K562 (cell line): ENCODE data around the gene ZNF438. TPM values are rescaled to one million over a fixed set of nuclear protein-coding genes. Genes with fewer than 3 reads are reported as not detected.
"Not testable (repeated sequence)": the region's sequence is repeated elsewhere in the genome, so short reads cannot be mapped to it uniquely, and the experiment has no call there.

ENCODE experiments used
- ATAC-seq: fragments of 200-7000 bp; cut with Tn5 transposase; 3 replicates; pipeline ENCODE4 v1.9.1; 2020; ENCODE audit warnings: moderate library complexity
- BruUV-seq: library from RNA; stranded (reverse); fragments of 400-500 nt; replicated peaks from 2 replicates; lab custom pipeline; 2021; lab: Mats Ljungman, UMichigan
- CTCF ChIA-PET: fragments of 300-600 bp; formaldehyde crosslinking; extraction: SDS; loops from one replicate; lab custom pipeline; 2021; ENCODE audit warnings: low intra/inter-chr PET ratio; lab: Yijun Ruan, JAX
- POLR2A ChIA-PET: fragments of 300-600, 350-650 bp; sonication (Branson Sonifier 250); formaldehyde crosslinking; extraction: SDS; loops from one replicate; lab custom pipeline; 2021; ENCODE audit warnings: antibody characterized with exemption, inconsistent platforms; lab: Yijun Ruan, JAX
- DNase-seq, 4 experiments: peaks; one replicate each; pipeline versions ENCODE4 v3.0.0 to v3.0.0-alpha.2; 2011 to 2018; ENCODE audit warnings: low spot score in 3 of 4, mixed read lengths in 3 of 4; ENCODE audit errors: extremely low read depth in 1 of 4
- FAIRE-seq: peaks from 2 replicates; lab custom pipeline; 2011; peaks lifted over from hg19 to GRCh38; lab: Jason Lieb, UNC
- H2AFZ ChIP-seq: 2 replicates; pipeline ENCODE4 v1.6.0; 2011; ENCODE audit warnings: low read depth, low read length, control low read depth, inconsistent platforms
- H3K27ac ChIP-seq: fragments of 200-600 bp; 3 replicates; pipeline ENCODE4 v1.8.0; 2011; ENCODE audit warnings: low read depth, mild to moderate bottlenecking, control low read depth, inconsistent platforms, low read length, moderate library complexity, mixed read lengths; ENCODE audit errors: extremely low read depth
- H3K27me3 ChIP-seq, 2 experiments: fragments of 300-600 bp in 1 of 2; 2 replicates in 1 of 2; 3 replicates in 1 of 2; pipeline versions ENCODE4 v1.6.0 to v1.8.0; 2011; ENCODE audit warnings: inconsistent platforms in 2 of 2, low read length in 2 of 2, mild to moderate bottlenecking in 1 of 2, mixed read lengths in 1 of 2, moderate library complexity in 1 of 2; ENCODE audit not compliant: control insufficient read depth in 2 of 2, insufficient read depth in 2 of 2
- H3K36me3 ChIP-seq: fragments of 300-600 bp; 3 replicates; pipeline ENCODE4 v1.8.0; 2011; ENCODE audit warnings: mild to moderate bottlenecking, low read length, inconsistent platforms; ENCODE audit not compliant: control insufficient read depth, insufficient read depth
- H3K4me1 ChIP-seq, 2 experiments: fragments of 200-600 bp in 1 of 2; replicated peaks in 1 of 2; 2 replicates in 1 of 2; 3 replicates in 1 of 2; pipeline versions ENCODE4 v1.5.1 to v1.8.0; 2011; ENCODE audit warnings: inconsistent platforms in 2 of 2, low read length in 2 of 2, mild to moderate bottlenecking in 1 of 2, mixed read lengths in 1 of 2, moderate library complexity in 1 of 2; ENCODE audit not compliant: control insufficient read depth in 2 of 2, insufficient read depth in 2 of 2
- H3K4me2 ChIP-seq: 2 replicates; pipeline ENCODE4 v1.6.1; 2011; ENCODE audit warnings: low read length, control low read depth, inconsistent platforms, mixed read lengths; ENCODE audit not compliant: insufficient read depth
- H3K4me3 ChIP-seq: fragments of 200-600 bp; sonication (generic), shearing (Covaris generic); 2 replicates; pipeline ENCODE4 v1.5.1; 2016; ENCODE audit warnings: control low read depth, inconsistent platforms
- H3K79me2 ChIP-seq: fragments of 200-600 bp; 3 replicates; pipeline ENCODE4 v1.8.0; 2011; ENCODE audit warnings: low read length, inconsistent platforms; ENCODE audit not compliant: control insufficient read depth, insufficient read depth
- H3K9ac ChIP-seq, 2 experiments: 2 replicates each; pipeline versions ENCODE4 v1.6.0 to v1.6.1; 2011; ENCODE audit warnings: low read depth in 2 of 2, low read length in 2 of 2, control low read depth in 1 of 2, inconsistent platforms in 1 of 2, mild to moderate bottlenecking in 1 of 2, mixed read lengths in 1 of 2; ENCODE audit not compliant: insufficient read depth in 1 of 2
- H3K9me1 ChIP-seq: one replicate; pipeline ENCODE4 v1.6.0; 2011; ENCODE audit warnings: inconsistent platforms, mild to moderate bottlenecking, low read length, moderate library complexity; ENCODE audit not compliant: control insufficient read depth, insufficient read depth
- H3K9me3 ChIP-seq: replicated peaks from 2 replicates; pipeline ENCODE4 v1.5.1; 2011; ENCODE audit warnings: low read depth, low read length, inconsistent platforms; ENCODE audit not compliant: control insufficient read depth, insufficient read depth
- H4K20me1 ChIP-seq: replicated peaks from 2 replicates; pipeline ENCODE4 v1.6.1; 2011; ENCODE audit warnings: low read length, inconsistent platforms, mixed read lengths; ENCODE audit not compliant: control insufficient read depth, insufficient read depth
- HDAC2 ChIP-seq: fragments of 450-650 bp; IDR thresholded peaks from 2 replicates; pipeline ENCODE4 v1.6.1; 2016; ENCODE audit warnings: mild to moderate bottlenecking
- RFX7 ChIP-seq: fragments of 250-450 bp; sonication (Bioruptor Pico); IDR thresholded peaks from 2 replicates; pipeline ENCODE4 v1.5.1; 2021; ENCODE audit warnings: mild to moderate bottlenecking
- SPI1 ChIP-seq: IDR thresholded peaks from 2 replicates; pipeline ENCODE4 v1.6.1; 2011; ENCODE audit warnings: low read depth, low read length, control low read depth, borderline replicate concordance
- USF2 ChIP-seq: sonication (generic); formaldehyde crosslinking; IDR thresholded peaks from 2 replicates; pipeline ENCODE4 v1.5.0; 2020; ENCODE audit warnings: missing genetic modification reagents
- WGBS: fragments of 100-300 bp; shearing (Covaris generic); methylation state at CpG from one replicate; pipeline ENCODE4 v1.1.6; 2016; ENCODE audit warnings: low coverage, mixed read lengths; ENCODE audit not compliant: insufficient coverage; ENCODE audit errors: missing lambda C conversion rate; 5-methylcytosine and 5-hydroxymethylcytosine counted together
- in situ Hi-C: fragments of 300-500 bp; cut with MboI; formaldehyde crosslinking; loops from 4 replicates; pipeline ENCODE4 v1.15.0; 2018; ENCODE audit warnings: inconsistent platforms, mixed read lengths
- intact Hi-C: fragments of 100-400 bp; cut with micrococcal nuclease; formaldehyde crosslinking; loops from 2 replicates; pipeline ENCODE4 v1.14.2; 2022
- polyA plus RNA-seq, 8 experiments: library from polyadenylated mRNA; depleted of rRNA in 4 of 8; stranded (reverse) in 5 of 8; unstranded in 3 of 8; fragments of >200 nt; fragmentation: Nextera tagmentation in 2 of 8; fragmentation: Illumina TruSeq in 1 of 8; extraction: Ambion mirVana in 2 of 8; extraction: Trizol in 1 of 8; gene quantifications; 2 replicates each; pipeline versions ENCODE4 v1.2.1 to v1.2.3, GENCODE V29; 2011 to 2014; ENCODE audit warnings: inconsistent platforms in 1 of 8, missing spikeins in 1 of 8
- total RNA-seq, 7 experiments: library from RNA; depleted of rRNA in 6 of 7; stranded (reverse); fragments of >200 nt in 6 of 7; fragmentation: Illumina TruSeq in 2 of 7; extraction: Trizol in 2 of 7; gene quantifications; 2 replicates each; pipeline versions ENCODE4 v1.2.1 to v1.2.3, GENCODE V29; 2011 to 2021; ENCODE audit warnings: low replicate concordance in 1 of 7

The ZNF438 gene
- total and polyA plus RNA-seq, 9 of the 15 experiments (the other 6 are each of a cell fraction or from before 2014, with no cell fraction given): 0.45 to 1.5 (median 0.91) TPM

GRCh38 chr10:31041011-31041410 is 9.3 kb upstream of the ZNF438 start:
- H3K36me3 ChIP-seq: no peaks in the 10 kb centered on the region
- no peak overlapping the region for H3K4me3 ChIP-seq
- H3K4me1 ChIP-seq: no peaks in the 10 kb centered on the region
- POLR2A ChIA-PET: no interaction called here
- BruUV-seq: no TSS peak
- no peak overlapping the region for H3K4me2 ChIP-seq
- FAIRE-seq (no peak), DNase-seq (no peak), ATAC-seq (no peak)
- no peaks in the 10 kb centered on the region for H3K9me1 ChIP-seq
- H3K27me3 ChIP-seq: no peaks in the 10 kb centered on the region
- H3K9me3 ChIP-seq: no peaks in the 10 kb centered on the region
- intact Hi-C loops (no loop called here), in situ Hi-C loops (no loop called here)
- H4K20me1 ChIP-seq: no peaks in the 10 kb centered on the region
- no peaks in the 10 kb centered on the region for H3K79me2 ChIP-seq
- CTCF ChIA-PET: no interaction called here
- 0% methylated on average over 3 of the region's 3 CpGs for WGBS
- no peak for TF ChIP-seq USF2 (CRISPR knock-in tag)
- no peak for TF ChIP-seq HDAC2
- TF ChIP-seq RFX7: no peak
- TF ChIP-seq, all 486 proteins: peak for 0
- H3K27ac ChIP-seq: no peak overlapping the region
- no peak overlapping the region for H2AFZ ChIP-seq
- no peak overlapping the region for H3K9ac ChIP-seq

GRCh38 chr10:31039006-31039405 is 7.3 kb upstream of the ZNF438 start:
- peak; percentile 26; the same call in 1 of the 2 replicates for TF ChIP-seq SPI1
- intact Hi-C loops: not testable (repeated sequence)

More at GRCh38 chr10:31039006-31039405, 7.3 kb upstream of the ZNF438 start:
- H3K9me3 ChIP-seq, H3K4me3 ChIP-seq, CTCF ChIA-PET, H3K79me2 ChIP-seq, H3K27ac ChIP-seq, H3K4me2 ChIP-seq, in situ Hi-C loops, H3K9me1 ChIP-seq, H3K9ac ChIP-seq, H3K36me3 ChIP-seq, H2AFZ ChIP-seq, H3K27me3 ChIP-seq, DNase-seq, BruUV-seq, ATAC-seq, FAIRE-seq, H3K4me1 ChIP-seq, POLR2A ChIA-PET, H4K20me1 ChIP-seq: not testable (repeated sequence)
- WGBS: 6% methylated on average over 2 of the region's 2 CpGs
